HepG2 (cell line): ENCODE results near the gene TSPAN17. TPM values are rescaled to one million over a fixed set of nuclear protein-coding genes. Genes with fewer than 3 reads are reported as not detected.

Experiments used
- ATF7-NPFF ChIP-seq: sonication (generic); formaldehyde crosslinking; IDR thresholded peaks from 2 replicates; pipeline ENCODE4 v1.8.1; 2023; ENCODE audit warnings: mild to moderate bottlenecking, low read depth, missing genetic modification reagents, moderate library complexity
- EP300 ChIP-seq, 3 experiments: sonication (generic) in 1 of 3; formaldehyde crosslinking in 1 of 3; IDR thresholded peaks; 2 replicates each; pipeline versions ENCODE4 v1.5.1 to v1.6.1; 2011 to 2020; ENCODE audit warnings: low read depth in 2 of 3, low read length in 2 of 3, borderline replicate concordance in 1 of 3, improper control_type of control experiment in 1 of 3, mild to moderate bottlenecking in 1 of 3, missing genetic modification reagents in 1 of 3, moderate library complexity in 1 of 3
- ETV6 ChIP-seq: sonication (generic); formaldehyde crosslinking; conservative IDR thresholded peaks from 2 replicates; pipeline ENCODE4 v1.4.0; 2020; ENCODE audit warnings: missing genetic modification reagents
- FOXK1 ChIP-seq: sonication (generic); formaldehyde crosslinking; IDR thresholded peaks from 2 replicates; pipeline ENCODE4 v1.4.0; 2020; ENCODE audit warnings: low read depth, missing genetic modification reagents, borderline replicate concordance
- FOXK2 ChIP-seq: fragments of 450-650 bp; IDR thresholded peaks from 2 replicates; pipeline ENCODE4 v1.6.1; 2016
- KDM3A ChIP-seq: IDR thresholded peaks from 2 replicates; pipeline ENCODE4 v1.6.1; 2018; ENCODE audit warnings: low read depth, missing compliant biosample characterization
- MXI1 ChIP-seq: IDR thresholded peaks from 3 replicates; pipeline ENCODE4 v1.6.1; 2012; ENCODE audit warnings: low read depth, low read length, inconsistent platforms, borderline replicate concordance
- SMYD3 ChIP-seq: sonication (generic); formaldehyde crosslinking; IDR thresholded peaks from 2 replicates; pipeline ENCODE4 v1.8.1; 2023; ENCODE audit warnings: mild to moderate bottlenecking, missing genetic modification reagents
- THAP11 ChIP-seq: IDR thresholded peaks from 2 replicates; pipeline ENCODE4 v1.6.1; 2016; ENCODE audit warnings: missing biosample characterization, missing genetic modification reagents
- YEATS2 ChIP-seq: sonication (generic); formaldehyde crosslinking; IDR thresholded peaks from 2 replicates; pipeline ENCODE4 v1.4.0; 2020; ENCODE audit warnings: missing genetic modification reagents, borderline replicate concordance
- ZBTB42 ChIP-seq: sonication (generic); formaldehyde crosslinking; IDR thresholded peaks from 2 replicates; pipeline ENCODE4 v1.5.0; 2020; ENCODE audit warnings: mild to moderate bottlenecking, missing genetic modification reagents
- ZNF331 ChIP-seq: sonication (generic); formaldehyde crosslinking; IDR thresholded peaks from 2 replicates; pipeline ENCODE4 v1.4.0; 2020; ENCODE audit warnings: missing genetic modification reagents
- ZNF441 ChIP-seq: sonication (generic); formaldehyde crosslinking; IDR thresholded peaks from 2 replicates; pipeline ENCODE4 v1.7.0; 2021; ENCODE audit warnings: missing genetic modification reagents, borderline replicate concordance
- ZNF451 ChIP-seq: sonication (generic); formaldehyde crosslinking; IDR thresholded peaks from 2 replicates; pipeline ENCODE4 v1.5.0; 2020; ENCODE audit warnings: mild to moderate bottlenecking, missing genetic modification reagents
- ZNF781 ChIP-seq: sonication (generic); formaldehyde crosslinking; IDR thresholded peaks from 2 replicates; pipeline ENCODE4 v1.5.1; 2020; ENCODE audit warnings: borderline replicate concordance, mild to moderate bottlenecking, missing genetic modification reagents; ENCODE audit errors: not compliant biosample characterization
- ZSCAN9 ChIP-seq: IDR thresholded peaks from 2 replicates; pipeline ENCODE4 v1.6.1; 2016; ENCODE audit warnings: borderline replicate concordance
- polyA plus RNA-seq, 8 experiments: library from polyadenylated mRNA; depleted of rRNA in 3 of 8; stranded (reverse) in 7 of 8; unstranded in 1 of 8; fragments of >200 nt; fragmentation: Illumina TruSeq in 4 of 8; extraction: Trizol in 4 of 8; gene quantifications; 2 replicates each; pipeline versions ENCODE4 v1.2.1 to v1.2.3, GENCODE V29; 2011 to 2016; ENCODE audit warnings: low read depth in 4 of 8, missing spikeins in 1 of 8, mixed read lengths in 1 of 8; ENCODE audit not compliant: insufficient read depth in 1 of 8
- total RNA-seq, 5 experiments: library from RNA; depleted of rRNA; stranded (reverse); fragments of >200 nt; fragmentation: Illumina TruSeq; extraction: Trizol; gene quantifications; 2 replicates each; pipeline ENCODE4 v1.2.3, GENCODE V29; 2016; ENCODE audit warnings: low read depth in 1 of 5
- TF ChIP-seq, protein P1 (sequence below): sonication (generic); formaldehyde crosslinking; IDR thresholded peaks from 2 replicates; pipeline ENCODE4 v1.5.1; 2020; ENCODE audit warnings: mild to moderate bottlenecking, missing genetic modification reagents, borderline replicate concordance
- TF ChIP-seq, protein P2 (sequence below): sonication (generic); formaldehyde crosslinking; IDR thresholded peaks from 2 replicates; pipeline ENCODE4 v1.5.1; 2020; ENCODE audit warnings: mild to moderate bottlenecking, missing genetic modification reagents, borderline replicate concordance
- TF ChIP-seq, protein P3 (sequence below): sonication (generic); formaldehyde crosslinking; IDR thresholded peaks from 2 replicates; pipeline ENCODE4 v1.4.0; 2020; ENCODE audit warnings: mild to moderate bottlenecking, missing genetic modification reagents
- TF ChIP-seq, protein P4 (sequence below): sonication (generic); formaldehyde crosslinking; IDR thresholded peaks from 2 replicates; pipeline ENCODE4 v1.4.0; 2020; ENCODE audit warnings: missing genetic modification reagents, borderline replicate concordance

Gene TSPAN17
- total and polyA plus RNA-seq, 2 of the 13 experiments (the other 11 are each of a cell fraction or from before 2014, with no cell fraction given): 11.5 to 15.0 TPM

DNA sequence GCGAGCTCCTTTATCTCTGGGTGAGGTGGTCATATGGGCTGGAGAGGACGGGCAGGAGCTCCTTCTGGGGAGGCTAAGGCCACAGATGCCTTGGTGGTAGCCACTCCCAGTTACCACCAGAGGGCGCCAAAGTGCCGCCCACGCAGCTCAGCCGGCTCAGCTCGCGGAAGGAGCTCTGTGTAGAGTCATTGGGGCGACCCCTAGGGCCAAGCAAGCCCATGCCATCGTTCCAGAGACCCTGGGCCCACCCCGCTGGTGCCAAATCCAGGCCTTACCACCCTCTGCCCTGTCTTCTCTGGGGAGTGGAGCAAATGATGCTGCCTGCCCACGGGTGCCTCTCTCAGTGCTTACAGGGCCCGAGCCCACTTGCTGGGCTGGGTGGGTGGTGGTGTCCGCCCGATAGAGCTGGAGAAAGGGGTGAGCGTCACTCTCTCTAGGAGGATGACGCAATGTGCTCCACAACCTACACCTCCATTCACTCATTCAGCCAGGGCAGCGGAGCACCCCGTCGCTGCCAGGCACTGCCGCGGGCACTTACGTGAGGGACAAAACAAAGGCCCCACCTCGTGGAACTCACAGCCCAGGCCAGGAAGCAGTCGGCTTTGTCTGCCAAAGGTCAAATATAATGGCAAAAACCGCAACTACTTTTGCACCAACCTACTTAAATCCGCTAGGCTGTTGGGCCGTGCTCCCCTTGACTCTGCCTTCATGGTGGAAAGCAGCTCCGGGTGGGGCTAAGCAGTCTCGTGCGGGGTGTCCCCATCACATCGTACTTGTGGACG is 13.8 kb downstream of the TSPAN17 start (continued):
- TF ChIP-seq, protein P1, sequence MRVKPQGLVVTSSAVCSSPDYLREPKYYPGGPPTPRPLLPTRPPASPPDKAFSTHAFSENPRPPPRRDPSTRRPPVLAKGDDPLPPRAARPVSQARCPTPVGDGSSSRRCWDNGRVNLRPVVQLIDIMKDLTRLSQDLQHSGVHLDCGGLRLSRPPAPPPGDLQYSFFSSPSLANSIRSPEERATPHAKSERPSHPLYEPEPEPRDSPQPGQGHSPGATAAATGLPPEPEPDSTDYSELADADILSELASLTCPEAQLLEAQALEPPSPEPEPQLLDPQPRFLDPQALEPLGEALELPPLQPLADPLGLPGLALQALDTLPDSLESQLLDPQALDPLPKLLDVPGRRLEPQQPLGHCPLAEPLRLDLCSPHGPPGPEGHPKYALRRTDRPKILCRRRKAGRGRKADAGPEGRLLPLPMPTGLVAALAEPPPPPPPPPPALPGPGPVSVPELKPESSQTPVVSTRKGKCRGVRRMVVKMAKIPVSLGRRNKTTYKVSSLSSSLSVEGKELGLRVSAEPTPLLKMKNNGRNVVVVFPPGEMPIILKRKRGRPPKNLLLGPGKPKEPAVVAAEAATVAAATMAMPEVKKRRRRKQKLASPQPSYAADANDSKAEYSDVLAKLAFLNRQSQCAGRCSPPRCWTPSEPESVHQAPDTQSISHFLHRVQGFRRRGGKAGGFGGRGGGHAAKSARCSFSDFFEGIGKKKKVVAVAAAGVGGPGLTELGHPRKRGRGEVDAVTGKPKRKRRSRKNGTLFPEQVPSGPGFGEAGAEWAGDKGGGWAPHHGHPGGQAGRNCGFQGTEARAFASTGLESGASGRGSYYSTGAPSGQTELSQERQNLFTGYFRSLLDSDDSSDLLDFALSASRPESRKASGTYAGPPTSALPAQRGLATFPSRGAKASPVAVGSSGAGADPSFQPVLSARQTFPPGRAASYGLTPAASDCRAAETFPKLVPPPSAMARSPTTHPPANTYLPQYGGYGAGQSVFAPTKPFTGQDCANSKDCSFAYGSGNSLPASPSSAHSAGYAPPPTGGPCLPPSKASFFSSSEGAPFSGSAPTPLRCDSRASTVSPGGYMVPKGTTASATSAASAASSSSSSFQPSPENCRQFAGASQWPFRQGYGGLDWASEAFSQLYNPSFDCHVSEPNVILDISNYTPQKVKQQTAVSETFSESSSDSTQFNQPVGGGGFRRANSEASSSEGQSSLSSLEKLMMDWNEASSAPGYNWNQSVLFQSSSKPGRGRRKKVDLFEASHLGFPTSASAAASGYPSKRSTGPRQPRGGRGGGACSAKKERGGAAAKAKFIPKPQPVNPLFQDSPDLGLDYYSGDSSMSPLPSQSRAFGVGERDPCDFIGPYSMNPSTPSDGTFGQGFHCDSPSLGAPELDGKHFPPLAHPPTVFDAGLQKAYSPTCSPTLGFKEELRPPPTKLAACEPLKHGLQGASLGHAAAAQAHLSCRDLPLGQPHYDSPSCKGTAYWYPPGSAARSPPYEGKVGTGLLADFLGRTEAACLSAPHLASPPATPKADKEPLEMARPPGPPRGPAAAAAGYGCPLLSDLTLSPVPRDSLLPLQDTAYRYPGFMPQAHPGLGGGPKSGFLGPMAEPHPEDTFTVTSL: no peak
- TF ChIP-seq YEATS2 (CRISPR knock-in tag): 0 out of 2 replicates have a peak, but pooled peaks have one; percentile 44
- TF ChIP-seq ATF7-NPFF (CRISPR knock-in tag): 0 out of 2 replicates have a peak, but pooled peaks have one; percentile 34
- no peak for TF ChIP-seq ZBTB42
- peak; percentile 46; the same call in 1 of the 2 replicates for TF ChIP-seq ZNF331
- TF ChIP-seq ZNF441 (CRISPR knock-in tag): no peak
- TF ChIP-seq, protein P2, sequence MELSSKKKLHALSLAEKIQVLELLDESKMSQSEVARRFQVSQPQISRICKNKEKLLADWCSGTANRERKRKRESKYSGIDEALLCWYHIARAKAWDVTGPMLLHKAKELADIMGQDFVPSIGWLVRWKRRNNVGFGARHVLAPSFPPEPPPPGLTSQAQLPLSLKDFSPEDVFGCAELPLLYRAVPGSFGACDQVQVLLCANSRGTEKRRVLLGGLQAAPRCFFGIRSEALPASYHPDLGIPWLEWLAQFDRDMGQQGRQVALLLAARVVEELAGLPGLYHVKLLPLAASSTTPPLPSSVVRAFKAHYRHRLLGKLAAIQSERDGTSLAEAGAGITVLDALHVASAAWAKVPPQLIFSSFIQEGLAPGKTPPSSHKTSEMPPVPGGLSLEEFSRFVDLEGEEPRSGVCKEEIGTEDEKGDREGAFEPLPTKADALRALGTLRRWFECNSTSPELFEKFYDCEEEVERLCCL: no peak
- TF ChIP-seq, protein P3, sequence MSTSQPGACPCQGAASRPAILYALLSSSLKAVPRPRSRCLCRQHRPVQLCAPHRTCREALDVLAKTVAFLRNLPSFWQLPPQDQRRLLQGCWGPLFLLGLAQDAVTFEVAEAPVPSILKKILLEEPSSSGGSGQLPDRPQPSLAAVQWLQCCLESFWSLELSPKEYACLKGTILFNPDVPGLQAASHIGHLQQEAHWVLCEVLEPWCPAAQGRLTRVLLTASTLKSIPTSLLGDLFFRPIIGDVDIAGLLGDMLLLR: no peak
- 0 out of 2 replicates have a peak, but pooled peaks have one; percentile 25 for TF ChIP-seq THAP11
- no peak for TF ChIP-seq EP300 (IDR thresholded peaks at IDR 0.05; ENCODE audit: low read depth in 2 of 2, low read length in 2 of 2)
- TF ChIP-seq EP300 (CRISPR knock-in tag; IDR thresholded peaks at IDR 0.05; ENCODE audit: borderline replicate concordance): 0 out of 2 replicates have a peak, but pooled peaks have one; percentile 3
- TF ChIP-seq FOXK1 (CRISPR knock-in tag): peak; percentile 42; the same call in 1 of the 2 replicates
- TF ChIP-seq SMYD3 (CRISPR knock-in tag): no peak
- TF ChIP-seq ZNF781 (CRISPR knock-in tag): no peak
- no peak for TF ChIP-seq MXI1
- no peak for TF ChIP-seq ZNF451
- peak; percentile 64; the same call in 1 of the 2 replicates for TF ChIP-seq ETV6 (CRISPR knock-in tag)
- no peak for TF ChIP-seq ZSCAN9 (CRISPR knock-in tag)
- TF ChIP-seq FOXK2: no peak
- 0 out of 2 replicates have a peak, but pooled peaks have one; percentile 41 for TF ChIP-seq KDM3A (CRISPR knock-in tag)
- TF ChIP-seq, protein P4, sequence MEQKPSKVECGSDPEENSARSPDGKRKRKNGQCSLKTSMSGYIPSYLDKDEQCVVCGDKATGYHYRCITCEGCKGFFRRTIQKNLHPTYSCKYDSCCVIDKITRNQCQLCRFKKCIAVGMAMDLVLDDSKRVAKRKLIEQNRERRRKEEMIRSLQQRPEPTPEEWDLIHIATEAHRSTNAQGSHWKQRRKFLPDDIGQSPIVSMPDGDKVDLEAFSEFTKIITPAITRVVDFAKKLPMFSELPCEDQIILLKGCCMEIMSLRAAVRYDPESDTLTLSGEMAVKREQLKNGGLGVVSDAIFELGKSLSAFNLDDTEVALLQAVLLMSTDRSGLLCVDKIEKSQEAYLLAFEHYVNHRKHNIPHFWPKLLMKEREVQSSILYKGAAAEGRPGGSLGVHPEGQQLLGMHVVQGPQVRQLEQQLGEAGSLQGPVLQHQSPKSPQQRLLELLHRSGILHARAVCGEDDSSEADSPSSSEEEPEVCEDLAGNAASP: no peak
